Aorta (tissue), 5 donors: Measurements from ENCODE around the gene RTN1. TPM values are rescaled to one million over a fixed set of nuclear protein-coding genes. Genes with fewer than 3 reads are reported as not detected.

ENCODE experiments used
- ATAC-seq: fragments of 200-7000 bp; cut with Tn5 transposase; one replicate; pipeline ENCODE4 v1.9.1; 2022; ENCODE audit warnings: moderate library complexity; ENCODE audit not compliant: low FRiP score
- DNase-seq, 2 donors: peaks; one replicate each; pipeline ENCODE4 v3.0.0-alpha.2; 2020
- H3K27ac ChIP-seq, 2 donors: one replicate each; pipeline ENCODE4 v1.5.1; 2013; ENCODE audit warnings: low read length in 2 of 2, mild to moderate bottlenecking in 2 of 2, moderate library complexity in 2 of 2, control low read depth in 1 of 2, inconsistent platforms in 1 of 2, low read depth in 1 of 2
- H3K27me3 ChIP-seq, 2 donors: one replicate each; pipeline ENCODE4 v1.6.1; 2013; ENCODE audit warnings: control low read depth in 1 of 2, low read length in 1 of 2, mild to moderate bottlenecking in 1 of 2, moderate library complexity in 1 of 2; ENCODE audit not compliant: insufficient read depth in 2 of 2, control insufficient read depth in 1 of 2
- H3K36me3 ChIP-seq, 2 donors: one replicate each; pipeline ENCODE4 v1.6.1; 2013; ENCODE audit warnings: control low read depth in 1 of 2, low read length in 1 of 2, mild to moderate bottlenecking in 1 of 2; ENCODE audit not compliant: insufficient read depth in 2 of 2, control insufficient read depth in 1 of 2
- H3K4me1 ChIP-seq, 2 donors: one replicate each; pipeline ENCODE4 v1.6.1; 2013; ENCODE audit warnings: low read length in 2 of 2, control low read depth in 1 of 2, mild to moderate bottlenecking in 1 of 2, moderate library complexity in 1 of 2; ENCODE audit not compliant: insufficient read depth in 2 of 2, control insufficient read depth in 1 of 2
- H3K4me3 ChIP-seq, 2 donors: one replicate each; pipeline ENCODE4 v1.5.1; 2013; ENCODE audit warnings: low read length in 2 of 2, control low read depth in 1 of 2, mild to moderate bottlenecking in 1 of 2
- H3K9me3 ChIP-seq: one replicate; pipeline ENCODE4 v1.6.1; 2013; ENCODE audit warnings: mild to moderate bottlenecking, low read length; ENCODE audit not compliant: control insufficient read depth
- WGBS, 2 donors: extraction: QIAGEN DNeasy Blood & Tissue Kit; methylation state at CpG; one replicate each; pipeline ENCODE4 v1.1.7; 2013; 5-methylcytosine and 5-hydroxymethylcytosine counted together
- intact Hi-C, 2 donors: fragments of 100-400 bp; cut with DNase I; formaldehyde crosslinking; loops; one replicate each; pipeline versions ENCODE4 v1.14.2 to v1.15.0; 2022
- polyA plus RNA-seq, 2 donors: library from polyadenylated mRNA; stranded (reverse); fragments of 200-250 nt; gene quantifications; one replicate each; pipeline ENCODE4 v1.2.3, GENCODE V29; 2013
- total RNA-seq, 2 donors: library from RNA; stranded (reverse); fragmentation: NEBNext Ultra II Directional; extraction: Animal tissue kit (Norgen Biotek cat#: 25700); gene quantifications; one replicate each; pipeline ENCODE4 v1.2.1, GENCODE V29; 2021
- donor health status: healthy with polysubstance abuse.
- donor health status: Bipolar disorder and iron deficiency.
- donor health status: DM: no; HTN: no; CAD: no.
- donor health status: DM: no; HTN: no; CAD: no.
- donor health status: DM: yes; HTN: yes; CAD: no.

Gene RTN1
- total and polyA plus RNA-seq, 4 donors: 17.8 to 43.7 (median 31.9) TPM

GRCh38 chr14:59707778-59708561 is 162.6 kb downstream of the RTN1 start:
- Histone ChIP-seq H3K4me3 (no peak overlapping the region), H3K9me3 (no peaks in the 10 kb centered on the region), H3K36me3 (no peaks in the 10 kb centered on the region), H3K4me1 (no peaks in the 10 kb centered on the region), H3K27ac (no peak overlapping the region), H3K27me3 (no peaks in the 10 kb centered on the region)
- ATAC-seq (no peak), DNase-seq (no peak)
- 14 to 18% methylated on average over 7 of the region's 7 CpGs for WGBS, 2 donors
- intact Hi-C loops: loop anchor here (5.0 kb wide), 1 partner anchor 189 kb away; no protein-coding TSS in a partner anchor

- no peaks in the 10 kb centered on the region for H3K27me3 ChIP-seq
- H3K4me3 ChIP-seq: no peak overlapping the region
- WGBS, 2 donors: 93 to 95% methylated on average over 4 of the region's 4 CpGs
- H3K27ac ChIP-seq: no peak overlapping the region
- no peaks in the 10 kb centered on the region for H3K4me1 ChIP-seq
- no peaks in the 10 kb centered on the region for H3K9me3 ChIP-seq
- ATAC-seq: no peak
- DNase-seq: no peak
- intact Hi-C loops: loop anchor here (5.0 kb wide), 1 partner anchor 191 kb away; no protein-coding TSS in a partner anchor
- H3K36me3 ChIP-seq: no peaks in the 10 kb centered on the region
Observed at GRCh38 chr14:59705866-59706265, 164.7 kb downstream of the RTN1 start.

GRCh38 chr14:59705245-59705644 is 165.3 kb downstream of the RTN1 start:
- H3K36me3 ChIP-seq: no peaks in the 10 kb centered on the region
- H3K27me3 ChIP-seq: no peaks in the 10 kb centered on the region
- no peaks in the 10 kb centered on the region for H3K4me1 ChIP-seq
- no peaks in the 10 kb centered on the region for H3K9me3 ChIP-seq
- ATAC-seq (no peak), DNase-seq (no peak)
- intact Hi-C loops: loop anchor here (5.0 kb wide), 1 partner anchor 192 kb away; no protein-coding TSS in a partner anchor
- 53 to 56% methylated on average over 2 of the region's 2 CpGs for WGBS, 2 donors
- no peak overlapping the region for H3K27ac ChIP-seq
- H3K4me3 ChIP-seq: no peak overlapping the region

- 59 to 65% methylated on average over 5 of the region's 5 CpGs for WGBS, 2 donors
- Histone ChIP-seq H3K9me3 (no peaks in the 10 kb centered on the region), H3K27ac (no peak overlapping the region), H3K36me3 (no peaks in the 10 kb centered on the region), H3K4me1 (no peaks in the 10 kb centered on the region), H3K27me3 (no peaks in the 10 kb centered on the region), H3K4me3 (no peak overlapping the region)
- ATAC-seq (no peak), DNase-seq (no peak)
- intact Hi-C loops: no loop called here
Observed at GRCh38 chr14:59704054-59704645, 166.4 kb downstream of the RTN1 start.

- ATAC-seq (no peak), DNase-seq (no peak)
- intact Hi-C loops: loop anchor here in 1 of 2 donors (10.0 kb wide), 1 partner anchor 195 kb away; no protein-coding TSS in a partner anchor
- no peaks in the 10 kb centered on the region for H3K27me3 ChIP-seq
- H3K4me3 ChIP-seq: no peak overlapping the region
- H3K4me1 ChIP-seq: peaks cover 0 to 2% of the 10 kb centered on the region in 2 donors
- 97 to 98% methylated on average over 2 of the region's 2 CpGs for WGBS, 2 donors
- no peak overlapping the region for H3K27ac ChIP-seq
- no peaks in the 10 kb centered on the region for H3K9me3 ChIP-seq
- no peaks in the 10 kb centered on the region for H3K36me3 ChIP-seq
Observed at GRCh38 chr14:59699442-59699841, 171.1 kb downstream of the RTN1 start.

- Histone ChIP-seq H3K27ac (no peak overlapping the region), H3K4me3 (no peak overlapping the region), H3K27me3 (no peaks in the 10 kb centered on the region), H3K4me1 (peaks cover 0 to 2% of the 10 kb centered on the region in 2 donors), H3K36me3 (no peaks in the 10 kb centered on the region), H3K9me3 (no peaks in the 10 kb centered on the region)
- WGBS, 2 donors: 93 to 96% methylated on average over 2 of the region's 2 CpGs
- no peak for ATAC-seq
- no peak for DNase-seq
- intact Hi-C loops: loop anchor here in 1 of 2 donors (10.0 kb wide), 1 partner anchor 194 kb away; no protein-coding TSS in a partner anchor
Observed at GRCh38 chr14:59698793-59699192, 171.8 kb downstream of the RTN1 start.

GRCh38 chr14:59695198-59695597 is 175.4 kb downstream of the RTN1 start:
- peak; percentile 38 for ATAC-seq
- Histone ChIP-seq H3K27me3 (no peaks in the 10 kb centered on the region), H3K9me3 (no peaks in the 10 kb centered on the region), H3K27ac (no peak overlapping the region), H3K4me1 (peaks cover 0 to 2% of the 10 kb centered on the region in 2 donors), H3K4me3 (no peak overlapping the region), H3K36me3 (no peaks in the 10 kb centered on the region)
- 58 to 75% methylated on average over 5 of the region's 5 CpGs for WGBS, 2 donors
- intact Hi-C loops: loop anchor here in 1 of 2 donors (10.0 kb wide), 1 partner anchor 190 kb away; no protein-coding TSS in a partner anchor
- no peak for DNase-seq

GRCh38 chr14:59691266-59691665 is 179.3 kb downstream of the RTN1 start:
- Histone ChIP-seq H3K27ac (no peak overlapping the region), H3K27me3 (no peaks in the 10 kb centered on the region), H3K4me3 (no peak overlapping the region), H3K4me1 (peaks cover 0 to 2% of the 10 kb centered on the region in 2 donors), H3K9me3 (no peaks in the 10 kb centered on the region), H3K36me3 (no peaks in the 10 kb centered on the region)
- 58 to 82% methylated on average over 2 of the region's 2 CpGs for WGBS, 2 donors
- intact Hi-C loops: loop anchor here in 1 of 2 donors (10.0 kb wide), 1 partner anchor 186 kb away; no protein-coding TSS in a partner anchor
- DNase-seq (no peak), ATAC-seq (no peak)
